Measurements from ENCODE around the gene H2AZ1.
A peak's percentile ranks its signal among the peaks of the same experiment; 100 is the strongest.
"Not testable (repeated sequence)": the region's sequence is repeated elsewhere in the genome, so short reads cannot be mapped to it uniquely, and the experiment has no call there.

The H2AZ1 gene

DNA sequence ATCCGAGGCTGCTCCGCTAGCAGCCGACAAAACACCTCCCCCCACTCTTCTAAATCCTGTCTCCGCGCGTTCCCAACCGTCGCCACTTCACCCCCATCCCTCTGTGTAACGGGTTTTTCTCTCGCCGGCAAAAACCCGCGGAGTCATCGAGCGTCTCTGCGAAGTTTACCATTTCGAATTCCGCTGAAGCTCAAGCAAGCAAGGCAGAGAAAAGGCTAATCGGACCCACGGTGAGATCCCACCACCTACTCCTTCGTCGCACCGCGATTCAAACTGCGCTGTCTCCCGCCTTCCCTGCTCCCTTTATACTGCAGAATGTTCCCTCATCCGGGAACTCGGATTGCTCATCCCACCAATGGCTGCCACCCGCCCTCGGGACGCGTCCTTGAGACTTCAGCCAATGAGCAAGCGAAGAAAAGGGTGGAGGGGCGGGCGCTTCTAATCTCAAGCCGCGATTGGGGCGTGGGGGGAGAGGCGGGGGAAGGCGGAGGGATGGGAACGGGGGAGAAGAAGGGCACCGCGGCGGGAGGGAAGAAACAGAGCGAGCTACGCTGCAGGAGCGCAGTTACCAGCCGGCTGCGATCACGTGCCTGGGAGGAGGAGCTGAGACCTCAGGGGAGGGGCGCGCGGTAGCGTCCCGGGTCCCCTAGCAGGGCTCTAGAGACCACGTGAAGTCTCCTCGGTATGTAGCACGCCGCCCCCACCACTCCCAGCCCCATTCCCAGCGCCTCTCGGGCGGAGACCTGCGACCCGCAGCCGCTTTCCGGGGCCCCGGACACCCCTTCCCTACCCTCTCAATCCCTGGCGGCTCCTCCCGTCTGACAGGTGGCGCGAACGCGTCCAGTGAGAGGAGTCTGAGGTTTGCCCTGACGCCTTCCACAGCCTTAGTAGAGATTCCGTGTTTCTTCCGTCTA lies at the start of gene H2AZ1:
Gene H2AZ1 (minus strand): TSS at position 277 of the 914 bp plus-strand sequence. CDS start 105 bp downstream, at position 172.
- DNase-seq (ENCODE audit: low read depth in 1 of 2, low spot score in 1 of 2), result peak; percentile 93

DNA sequence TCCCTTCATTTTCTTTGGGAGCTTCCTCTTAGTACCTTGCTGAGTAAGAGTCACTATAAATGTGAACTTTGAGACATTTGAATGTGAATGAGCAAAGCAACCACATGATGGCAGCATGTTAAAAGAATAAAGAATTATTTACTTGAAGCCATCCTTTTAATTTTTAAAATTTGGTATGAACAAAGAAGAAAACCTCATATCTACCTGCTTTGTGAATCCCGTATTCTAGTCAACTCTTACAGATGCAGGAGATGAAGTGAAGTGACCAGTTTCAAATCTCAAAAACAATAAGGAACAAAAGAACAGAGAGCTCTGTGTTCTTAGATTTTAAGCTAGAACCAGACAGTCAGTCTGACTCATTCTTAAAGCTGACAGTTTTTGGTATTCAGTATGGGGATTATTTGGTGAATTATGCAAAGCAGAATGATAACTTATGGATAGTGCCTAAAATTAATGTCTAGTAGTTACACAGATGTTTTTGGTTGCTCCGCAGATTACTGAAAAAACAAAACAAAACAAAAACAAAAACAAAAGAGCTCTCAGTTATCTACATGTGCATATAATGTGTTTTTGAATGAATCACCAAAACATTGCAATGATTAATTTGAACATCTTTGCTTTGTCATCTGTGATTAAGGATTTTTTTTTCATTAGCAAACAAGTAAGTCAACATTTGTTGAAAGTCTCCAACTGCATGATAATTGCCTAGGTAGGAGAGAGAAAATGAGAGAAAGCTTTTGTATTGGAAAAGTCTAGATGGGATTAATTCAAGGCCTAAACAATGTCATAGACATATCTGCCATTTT lies 48.2 kb upstream of the H2AZ1 start:
- no peak for DNase-seq (ENCODE audit: low read depth in 1 of 2, low spot score in 1 of 2)

DNA sequence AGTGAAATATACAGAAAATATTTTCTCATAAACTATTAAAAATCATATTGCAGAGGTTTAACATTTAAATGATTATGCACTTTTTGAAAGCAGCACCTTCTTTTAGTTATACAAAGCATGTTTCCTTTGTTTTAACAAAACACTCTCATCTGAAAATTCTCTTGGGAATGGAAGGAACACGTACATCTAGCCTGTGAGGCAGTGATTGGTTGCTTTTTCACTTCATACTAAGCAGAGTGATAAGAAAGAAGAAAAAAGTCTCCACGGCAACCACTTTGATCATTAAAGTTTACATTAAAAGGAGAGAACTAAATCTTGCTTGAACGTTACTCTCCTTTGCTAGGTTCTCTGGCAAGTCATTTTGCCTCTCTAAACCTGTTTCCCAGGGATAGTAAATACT lies 41.7 kb upstream of the H2AZ1 start:
- DNase-seq (ENCODE audit: low read depth in 1 of 2, low spot score in 1 of 2), result no peak

DNA sequence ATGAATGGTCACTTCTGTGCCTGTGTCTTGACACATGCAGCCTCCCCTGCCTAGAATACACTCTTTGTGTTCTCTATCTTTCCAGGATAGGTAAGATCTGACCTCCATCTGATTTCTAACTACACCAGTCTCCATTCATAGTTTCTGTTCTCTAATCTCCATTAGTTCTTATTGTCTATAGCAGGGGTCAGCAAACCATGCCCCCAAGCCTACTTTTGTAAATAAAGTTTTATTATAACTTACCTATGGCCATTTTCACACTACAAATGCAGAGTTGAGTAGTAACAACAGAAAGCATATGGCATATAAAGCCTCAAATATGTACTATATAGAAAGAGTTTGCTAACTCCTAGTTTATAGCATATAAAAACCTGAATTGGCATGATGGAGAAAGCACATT lies 37.6 kb upstream of the H2AZ1 start:
- DNase-seq (ENCODE audit: low read depth in 1 of 2, low spot score in 1 of 2), result no peak

DNA sequence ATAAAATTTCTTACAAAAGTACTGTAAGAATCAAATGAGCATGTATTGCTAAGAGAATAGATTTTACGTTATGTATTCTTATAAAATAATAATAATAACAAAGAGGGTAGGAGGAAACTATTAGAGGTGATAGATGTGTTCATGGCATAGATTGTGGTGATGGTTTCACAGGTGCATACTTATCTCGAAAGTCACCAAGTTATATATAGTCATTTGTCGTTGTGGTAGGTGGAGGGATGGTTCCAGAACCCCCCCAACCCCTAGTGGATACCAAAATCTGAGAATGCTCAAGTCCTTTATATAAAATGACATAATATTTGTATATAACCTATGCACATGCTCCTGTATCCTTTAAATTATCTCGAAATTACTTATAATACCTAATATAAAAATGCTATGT lies 36.7 kb upstream of the H2AZ1 start:
- DNase-seq (ENCODE audit: low read depth in 1 of 2, low spot score in 1 of 2), result no peak

DNA sequence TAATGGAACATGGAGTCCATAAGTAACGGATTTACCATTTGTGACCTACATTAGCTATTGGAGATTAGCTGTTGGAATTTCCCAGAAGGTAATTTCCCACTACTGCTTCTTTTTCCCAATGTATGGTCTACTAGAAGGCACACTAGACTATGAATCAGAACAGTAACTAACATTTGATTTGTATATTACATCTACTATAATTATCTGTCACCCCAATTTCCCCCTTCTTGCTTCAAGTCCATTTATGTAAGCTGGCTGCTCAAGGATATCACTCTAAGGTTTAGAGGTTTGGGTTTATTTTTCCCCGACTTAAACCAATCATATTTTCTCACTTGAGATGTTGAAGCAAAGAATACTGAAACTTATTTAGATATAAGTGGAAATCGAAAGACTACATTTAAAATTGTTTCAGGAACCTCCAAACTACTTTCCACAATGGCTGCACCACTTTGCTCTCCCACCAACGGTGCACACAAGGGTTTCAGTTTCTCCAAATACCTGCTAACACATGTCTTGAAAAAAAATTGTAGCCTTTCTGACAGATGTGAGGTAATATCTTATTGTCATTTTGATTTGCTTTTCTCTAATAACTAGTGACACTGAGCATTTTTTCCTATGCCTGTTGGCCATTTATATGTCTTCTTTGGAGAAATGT lies 33.3 kb upstream of the H2AZ1 start:
- no peak for DNase-seq (ENCODE audit: low read depth in 1 of 2, low spot score in 1 of 2)

DNA sequence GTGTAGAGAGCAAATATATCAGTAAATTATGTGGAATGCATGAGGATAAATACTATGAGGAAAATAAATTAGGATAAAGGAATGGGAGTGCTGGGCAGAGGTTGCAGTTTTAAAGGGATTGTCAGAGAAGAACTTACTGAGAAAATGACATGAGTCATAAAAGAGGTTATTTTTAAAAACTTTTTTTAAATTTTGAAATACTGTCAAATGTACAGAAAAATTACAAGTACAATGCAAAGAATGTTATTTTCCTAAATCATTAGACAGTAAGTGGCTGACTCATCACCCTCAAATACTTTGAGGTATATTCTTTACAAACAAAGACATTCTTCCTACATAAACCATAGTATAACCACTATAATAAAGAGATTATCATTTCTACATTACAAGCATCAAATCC lies 29.8 kb upstream of the H2AZ1 start:
- no peak for DNase-seq (ENCODE audit: low read depth in 1 of 2, low spot score in 1 of 2)

DNA sequence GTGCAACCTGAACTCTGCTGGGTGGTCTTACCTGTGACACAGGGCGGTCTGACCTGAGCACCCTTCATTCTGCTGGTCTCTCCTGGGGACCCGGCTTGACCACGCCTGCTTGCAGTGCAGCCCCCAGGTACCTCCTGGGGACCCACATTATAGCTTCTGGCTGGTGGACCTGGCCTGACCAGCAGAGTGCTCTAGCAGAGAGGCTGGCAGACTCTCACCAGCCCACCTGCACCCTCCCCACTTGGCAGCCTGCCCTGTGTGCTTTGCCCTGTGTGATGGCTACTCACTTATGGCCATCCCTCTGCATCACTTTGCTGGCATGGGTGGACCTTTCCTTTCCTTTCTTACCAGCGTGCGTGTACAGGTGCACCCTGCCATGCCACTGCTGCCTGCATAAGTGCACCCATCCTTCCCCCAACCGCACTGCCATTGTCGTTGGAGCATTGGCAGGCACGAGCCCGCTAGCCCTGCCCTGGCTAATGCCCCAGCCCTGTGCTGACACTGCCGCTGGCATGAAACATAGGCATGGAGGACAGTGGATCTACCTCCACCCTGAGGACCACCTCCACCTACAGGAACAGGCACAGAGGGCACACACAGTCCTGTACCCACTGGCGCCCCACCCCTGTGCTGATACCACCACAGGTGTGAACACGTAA lies 21.5 kb upstream of the H2AZ1 start:
- no peak for DNase-seq (ENCODE audit: low read depth in 1 of 2, low spot score in 1 of 2)

DNA sequence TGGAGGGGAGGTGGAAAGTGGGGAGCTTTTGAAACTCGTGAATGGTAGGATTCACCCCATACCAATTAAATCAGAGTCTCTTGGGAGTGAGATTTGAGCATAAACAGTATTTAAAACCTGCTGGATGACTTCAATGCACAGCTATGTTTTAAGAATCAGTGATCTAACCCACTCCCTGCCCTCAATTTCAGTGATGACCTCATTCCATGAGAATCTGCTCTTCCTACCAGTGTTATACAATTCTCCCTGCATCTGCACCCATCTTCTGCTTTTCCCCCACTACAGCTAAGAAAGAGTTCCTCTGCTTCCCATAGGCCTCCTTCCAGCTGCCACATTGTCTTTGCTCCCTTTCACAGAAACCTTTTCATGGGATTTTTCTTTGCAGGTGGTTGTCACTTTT lies 18.3 kb upstream of the H2AZ1 start:
- DNase-seq (ENCODE audit: low read depth in 1 of 2, low spot score in 1 of 2), result no peak

DNA sequence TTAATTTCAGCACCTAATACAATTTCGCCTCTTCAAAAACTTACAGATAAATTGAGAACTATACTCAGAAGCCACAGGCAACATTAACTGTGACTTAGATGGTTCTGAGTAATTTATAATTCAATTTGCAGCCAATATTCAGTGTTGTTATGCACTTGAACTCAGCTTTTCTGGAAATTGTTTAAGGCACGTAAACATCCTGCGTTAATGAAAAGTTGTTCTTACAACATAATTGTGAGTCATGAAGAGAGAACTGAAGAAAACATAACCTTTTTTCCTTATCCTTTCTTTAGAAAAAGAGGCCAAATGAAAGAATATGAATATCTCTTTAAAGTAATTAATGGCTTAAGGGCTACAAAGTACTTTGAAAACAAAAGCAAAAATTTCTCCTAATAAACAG lies 16.6 kb upstream of the H2AZ1 start:
- no peak for DNase-seq (ENCODE audit: low read depth in 1 of 2, low spot score in 1 of 2)

DNA sequence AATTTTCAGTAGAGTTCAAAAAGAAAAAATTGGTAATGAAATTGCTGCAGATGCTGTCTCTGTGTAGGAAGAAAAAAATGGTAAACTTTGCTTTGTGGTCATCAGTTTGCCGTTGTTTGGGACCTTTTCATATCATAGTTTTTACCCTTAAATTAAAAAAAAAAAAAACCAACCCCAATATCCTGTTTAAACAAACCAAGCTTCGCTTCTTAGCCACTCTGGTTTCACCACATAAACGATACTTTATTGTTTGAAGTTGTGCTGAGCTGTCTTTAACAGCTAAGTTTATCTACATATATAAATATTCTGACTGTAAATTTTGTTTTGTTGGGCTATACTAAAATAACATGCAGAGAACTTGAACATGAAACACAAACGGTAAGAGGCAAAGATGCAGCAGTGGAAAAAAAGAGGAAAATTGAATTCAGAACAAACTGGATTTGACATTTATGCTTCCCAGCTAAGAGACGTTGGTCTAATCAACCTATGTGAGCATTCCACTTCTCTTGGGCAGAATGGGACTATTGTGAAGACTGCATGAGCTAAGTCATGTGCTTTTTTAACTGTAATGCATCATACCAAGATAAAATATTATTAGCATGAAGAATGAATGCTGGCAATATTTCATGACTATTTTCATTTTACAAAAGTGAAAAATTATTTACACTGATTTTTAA lies 15.7 kb upstream of the H2AZ1 start:
- DNase-seq (ENCODE audit: low read depth in 1 of 2, low spot score in 1 of 2), result no peak

DNA sequence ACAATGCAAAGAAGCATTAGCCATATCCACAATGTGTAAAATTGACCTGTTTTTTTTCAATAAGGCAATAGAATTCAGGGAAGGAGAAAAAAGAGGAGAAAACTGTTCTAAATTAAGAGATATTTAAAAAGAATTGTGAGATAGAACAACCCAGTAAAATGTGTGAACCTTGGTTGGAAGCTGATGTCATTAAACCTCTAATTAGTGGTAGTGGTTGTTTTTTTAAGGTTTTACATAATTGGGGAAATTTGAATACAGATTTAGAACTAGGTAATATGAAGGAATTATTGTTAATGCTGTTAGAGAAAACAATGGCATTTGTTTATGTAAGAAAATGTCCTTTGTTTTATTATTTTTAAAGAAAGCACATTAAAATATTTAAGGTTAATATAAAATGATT lies 15.1 kb upstream of the H2AZ1 start:
- DNase-seq (ENCODE audit: low read depth in 1 of 2, low spot score in 1 of 2), result no peak

DNA sequence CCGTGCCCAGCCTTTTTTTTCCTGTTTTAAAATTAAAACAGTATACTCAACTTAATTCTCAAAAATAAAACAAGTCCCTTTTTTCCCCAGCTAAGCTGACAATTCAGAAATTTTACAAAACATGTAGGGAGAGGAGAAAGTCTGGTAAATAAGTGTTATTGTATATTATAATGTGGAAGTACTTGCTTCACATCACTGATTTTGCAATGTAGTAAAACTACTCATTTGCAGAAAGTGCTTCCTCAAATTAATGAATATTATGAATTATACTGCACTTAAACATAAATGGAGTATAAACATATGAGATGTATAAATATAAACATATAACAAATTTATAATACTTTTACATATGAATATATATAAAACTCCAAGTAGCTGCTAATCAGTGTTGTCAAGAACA lies 11.6 kb upstream of the H2AZ1 start:
- DNase-seq (ENCODE audit: low read depth in 1 of 2, low spot score in 1 of 2), result no peak

DNA sequence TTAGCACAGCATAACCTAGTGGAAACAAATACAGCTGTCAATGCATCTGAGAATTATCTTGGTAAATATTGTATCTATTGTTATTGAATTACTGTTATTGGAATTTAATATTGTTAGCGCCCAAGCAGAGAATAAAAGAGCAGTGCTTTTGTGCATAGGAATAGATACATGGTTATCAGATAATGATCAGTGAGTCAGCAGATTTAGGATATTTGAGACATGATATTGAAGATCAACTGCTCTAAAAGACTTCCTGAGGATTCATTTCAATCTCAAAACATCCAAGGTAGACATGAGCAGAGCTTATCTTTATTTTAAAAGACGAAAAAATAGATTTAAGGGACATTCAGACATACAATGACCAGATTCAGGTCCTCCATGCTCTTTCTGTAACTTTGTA lies 10.6 kb upstream of the H2AZ1 start:
- DNase-seq (ENCODE audit: low read depth in 1 of 2, low spot score in 1 of 2), result no peak

DNA sequence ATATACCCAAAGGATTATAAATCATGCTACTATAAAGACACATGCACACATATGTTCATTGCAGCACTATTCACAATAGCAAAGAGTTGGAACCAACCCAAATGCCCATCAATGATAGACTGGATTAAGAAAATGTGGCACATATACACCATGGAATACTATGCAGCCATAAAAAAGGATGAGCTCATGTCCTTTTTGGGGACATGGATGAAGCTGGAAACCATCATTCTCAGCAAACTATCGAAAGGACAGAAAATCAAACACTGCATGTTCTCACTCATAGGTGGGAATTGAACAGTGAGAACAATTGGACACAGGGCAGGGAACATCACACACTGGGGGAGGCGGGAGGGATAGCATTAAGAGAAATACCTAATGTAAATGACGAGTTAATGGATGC lies 8.1 kb upstream of the H2AZ1 start:
- not testable (repeated sequence) for DNase-seq (ENCODE audit: low read depth in 1 of 2, low spot score in 1 of 2)

DNA sequence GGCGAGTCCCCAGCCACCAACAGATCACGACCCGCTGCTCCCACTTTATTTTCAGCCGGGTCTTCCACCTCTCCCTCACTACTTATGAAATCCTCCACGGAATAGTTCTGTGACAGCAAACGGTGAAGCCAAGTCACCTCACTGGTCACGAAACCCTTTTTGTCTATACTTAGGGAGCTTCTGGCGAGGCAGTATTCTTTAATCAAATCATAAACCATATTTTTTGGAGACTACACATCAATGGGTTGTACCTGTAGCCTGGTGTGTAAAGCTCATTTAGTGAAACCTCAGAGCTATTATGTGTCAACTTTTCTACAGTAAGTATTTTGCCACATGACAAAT lies 809 bp upstream of the H2AZ1 start:
- DNase-seq (ENCODE audit: low read depth in 1 of 2, low spot score in 1 of 2), result no peak

DNA sequence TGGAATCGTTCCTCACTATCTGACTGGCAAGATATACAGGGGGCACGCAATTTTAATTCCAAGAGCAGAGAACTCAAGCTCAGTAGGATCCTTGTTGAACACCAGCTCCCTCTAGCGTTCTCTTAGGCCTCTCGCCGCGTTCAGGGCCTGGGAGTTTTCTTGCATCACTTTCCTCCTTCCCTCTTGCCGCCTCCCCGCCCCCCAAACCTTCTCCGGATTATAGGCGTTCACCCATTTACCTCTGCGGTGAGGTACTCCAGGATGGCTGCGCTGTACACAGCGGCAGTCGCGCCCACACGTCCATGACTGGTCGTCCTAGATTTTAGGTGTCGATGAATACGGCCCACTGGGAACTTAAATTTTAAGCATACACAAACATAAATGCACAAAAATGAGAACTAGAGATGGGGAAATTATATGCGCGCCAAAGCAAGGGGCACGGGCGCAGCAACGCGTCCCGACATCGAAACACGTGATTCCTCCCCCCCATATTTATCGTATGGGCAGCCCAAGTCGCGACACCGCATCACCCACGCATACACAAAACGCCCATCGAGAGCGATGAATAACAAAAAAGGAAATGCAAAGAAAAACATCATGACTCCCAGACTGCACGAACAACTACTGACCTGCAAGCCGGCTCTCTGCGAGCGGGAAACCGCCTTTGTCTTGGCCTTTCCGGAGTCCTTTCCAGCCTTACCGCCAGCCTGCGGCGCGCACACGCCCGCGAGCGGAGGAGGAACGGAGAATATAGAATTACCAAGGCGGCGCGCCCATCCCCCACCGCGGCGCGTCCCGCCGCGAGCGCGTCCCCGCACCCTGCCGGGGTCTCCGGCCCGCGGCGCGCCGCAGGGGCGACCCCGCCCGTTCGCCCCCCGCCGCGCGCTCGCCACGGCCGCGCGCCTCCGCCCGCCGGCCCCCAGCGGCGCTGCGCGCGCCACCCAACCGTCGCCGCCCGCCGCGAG lies 759 bp downstream of the H2AZ1 start:
- peak; percentile 67 to 78 for DNase-seq (ENCODE audit: low read depth in 1 of 2, low spot score in 1 of 2)

DNA sequence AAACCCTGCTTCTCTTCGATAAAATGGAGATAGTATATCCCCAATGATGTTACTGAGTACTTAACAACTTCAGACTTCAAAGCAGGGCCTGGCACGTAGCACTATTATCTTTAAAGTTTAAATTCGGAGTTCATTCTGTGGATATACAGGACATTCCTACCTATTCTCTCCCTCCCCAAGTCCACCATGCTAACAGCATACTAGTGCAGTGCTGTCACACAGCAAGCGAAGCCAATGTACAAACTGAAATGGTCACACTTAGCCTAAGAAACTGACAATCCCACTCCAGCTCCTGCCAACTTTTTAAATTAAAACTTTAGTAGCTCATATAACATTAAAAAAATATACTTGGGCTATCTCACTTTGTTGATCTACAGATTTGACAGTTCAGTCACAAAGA lies 2.5 kb downstream of the H2AZ1 start:
- no peak for DNase-seq (ENCODE audit: low read depth in 1 of 2, low spot score in 1 of 2)

DNA sequence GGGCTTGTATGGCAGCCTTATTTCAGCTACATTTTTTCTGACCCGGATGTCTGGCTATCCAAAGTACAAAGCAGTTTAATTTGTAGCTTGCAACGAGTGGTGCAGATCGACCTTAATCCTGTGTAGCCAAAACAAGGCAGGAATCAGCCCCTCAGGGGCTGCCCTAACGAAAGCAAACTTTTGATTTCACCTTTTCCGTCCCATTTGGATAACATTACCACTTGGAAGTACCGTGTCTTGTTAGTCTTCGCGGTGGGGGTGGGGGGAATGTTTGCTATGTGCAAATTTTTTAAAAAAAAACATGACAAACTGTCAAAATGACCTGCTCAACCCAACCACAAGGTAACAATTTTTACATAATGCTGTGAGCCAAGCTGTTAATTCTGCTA lies 2.9 kb downstream of the H2AZ1 start:
- DNase-seq (ENCODE audit: low read depth in 1 of 2, low spot score in 1 of 2), result no peak

Measured in stimulated activated CD4-positive, alpha-beta T cell treated with anti-CD3 and anti-CD28 coated beads, Interleukin-15, amount 100 ng/mL, for 1 hour (primary cell).